ENCODE results near the gene COPB2. TPM values are rescaled to one million over a fixed set of nuclear protein-coding genes. Genes with fewer than 3 reads are reported as not detected.

Gene COPB2
- total RNA-seq, 1 experiment from 2014 or later = 95.8 TPM

- ATAC-seq = peak; percentile 62
- no peaks in the 10 kb centered on the region for H3K27me3 ChIP-seq (ENCODE audit: low read length)
- no peak overlapping the region for H3K4me2 ChIP-seq (ENCODE audit: low read length)
- BruUV-seq (replicated peaks) = no TSS peak
- no peak overlapping the region for H3K27ac ChIP-seq (ENCODE audit: low read length)
- no peaks in the 10 kb centered on the region for H3K36me3 ChIP-seq (ENCODE audit: low read depth, low read length)
- ChIA-PET CTCF (interaction anchor here (0.6 kb wide), 1 partner anchor 37 kb away, joined by 5 read pairs; no protein-coding TSS in a partner anchor), POLR2A (ENCODE audit: unreplicated experiment) (no interaction called here)
- H3K4me3 ChIP-seq (ENCODE audit: low read length) = no peak overlapping the region
- TF ChIP-seq EZH2 (IDR thresholded peaks at IDR 0.05; ENCODE audit: low read length, unreplicated experiment) = no peak
- TF ChIP-seq CTCF (conservative IDR thresholded peaks at IDR 0.05; ENCODE audit: low read depth, low read length) = peak; percentile 82
- no peak for TF ChIP-seq EZH2phosphoT487 (IDR thresholded peaks at IDR 0.05; ENCODE audit: borderline replicate concordance, low read length)
- no peaks in the 10 kb centered on the region for H4K20me1 ChIP-seq (ENCODE audit: low read length)
- intact Hi-C loops (cut with micrococcal nuclease) = loop anchor here (1.0 to 10.0 kb wide), 2 partner anchors 135 to 1437 kb away; no protein-coding TSS in a partner anchor
- H3K9ac ChIP-seq (ENCODE audit: low read length) = no peak overlapping the region
- no peaks in the 10 kb centered on the region for H3K4me1 ChIP-seq (ENCODE audit: insufficient read depth, low read length)
- no peaks in the 10 kb centered on the region for H3K9me3 ChIP-seq (ENCODE audit: low read length)
- H3K79me2 ChIP-seq (ENCODE audit: low read length) = no peaks in the 10 kb centered on the region
- peak; percentile 80 for DNase-seq
- H2AFZ ChIP-seq (ENCODE audit: low read length) = no peak overlapping the region
- no peaks in the 10 kb centered on the region for H3K9me2 ChIP-seq (replicated peaks; ENCODE audit: low read length)
- H3F3A ChIP-seq (ENCODE audit: low read length, unreplicated experiment) = no peaks in the 10 kb centered on the region
These were observed 38.0 kb upstream of the COPB2 start for GRCh38 chr3:139427283-139428060.

DNA sequence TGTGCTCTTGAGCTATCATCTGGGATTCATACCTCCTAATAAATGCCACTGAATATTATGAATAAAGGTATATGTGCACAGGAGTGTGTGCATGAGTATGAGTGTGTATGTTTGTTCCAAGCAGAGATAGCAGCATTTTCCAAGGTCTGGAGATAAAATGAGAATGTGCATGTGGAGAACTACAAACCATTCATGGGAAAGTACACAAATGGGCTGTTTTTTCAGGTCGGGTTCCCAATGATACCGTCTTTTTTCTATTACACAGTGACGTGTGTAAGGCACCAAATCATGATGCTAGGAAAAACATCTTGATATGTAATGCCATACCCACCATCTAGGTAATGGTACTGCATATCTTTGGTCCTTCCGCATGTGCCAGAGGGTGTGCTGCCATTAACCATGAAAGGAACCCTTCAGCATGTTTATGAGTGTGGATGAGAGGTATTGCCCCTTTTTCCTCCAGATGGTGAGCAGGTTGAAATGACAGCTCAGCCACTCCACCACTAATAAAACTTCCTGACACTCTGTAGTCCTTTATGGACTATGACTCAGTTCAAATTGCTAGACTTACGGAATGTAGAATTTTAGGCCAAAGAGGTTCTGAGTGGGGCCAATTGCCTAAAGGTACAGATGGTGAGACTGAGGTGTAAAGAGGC is 36.4 kb upstream of the COPB2 start:
- Histone ChIP-seq H3K9me2 (replicated peaks; ENCODE audit: low read length) (no peaks in the 10 kb centered on the region), H3K27ac (ENCODE audit: low read length) (no peak overlapping the region), H3K36me3 (ENCODE audit: low read depth, low read length) (no peaks in the 10 kb centered on the region), H3F3A (ENCODE audit: low read length, unreplicated experiment) (no peaks in the 10 kb centered on the region), H3K27me3 (ENCODE audit: low read length) (no peaks in the 10 kb centered on the region), H2AFZ (ENCODE audit: low read length) (no peak overlapping the region), H3K9ac (ENCODE audit: low read length) (no peak overlapping the region), H3K4me3 (ENCODE audit: low read length) (no peak overlapping the region), H3K79me2 (ENCODE audit: low read length) (no peaks in the 10 kb centered on the region), H3K9me3 (ENCODE audit: low read length) (no peaks in the 10 kb centered on the region), H3K4me2 (ENCODE audit: low read length) (no peak overlapping the region), H4K20me1 (ENCODE audit: low read length) (no peaks in the 10 kb centered on the region), H3K4me1 (ENCODE audit: insufficient read depth, low read length) (no peaks in the 10 kb centered on the region)
- no peak for TF ChIP-seq EZH2 (IDR thresholded peaks at IDR 0.05; ENCODE audit: low read length, unreplicated experiment)
- TF ChIP-seq CTCF (conservative IDR thresholded peaks at IDR 0.05; ENCODE audit: low read depth, low read length) = no peak
- TF ChIP-seq EZH2phosphoT487 (IDR thresholded peaks at IDR 0.05; ENCODE audit: borderline replicate concordance, low read length) = no peak
- DNase-seq (peak; percentile 4), ATAC-seq (no peak)
- no TSS peak for BruUV-seq (replicated peaks)
- intact Hi-C loops (cut with micrococcal nuclease) = loop anchor here (10.0 kb wide), 1 partner anchor 1439 kb away; no protein-coding TSS in a partner anchor
- CTCF ChIA-PET = no interaction called here
- POLR2A ChIA-PET (ENCODE audit: unreplicated experiment) = no interaction called here

- Histone ChIP-seq H3K4me3 (ENCODE audit: low read length) (no peak overlapping the region), H3K36me3 (ENCODE audit: low read depth, low read length) (no peaks in the 10 kb centered on the region), H4K20me1 (ENCODE audit: low read length) (no peaks in the 10 kb centered on the region), H3K79me2 (ENCODE audit: low read length) (no peaks in the 10 kb centered on the region), H3K9me2 (replicated peaks; ENCODE audit: low read length) (no peaks in the 10 kb centered on the region), H3K4me2 (ENCODE audit: low read length) (no peak overlapping the region), H3K4me1 (ENCODE audit: insufficient read depth, low read length) (no peaks in the 10 kb centered on the region), H3K27me3 (ENCODE audit: low read length) (no peaks in the 10 kb centered on the region), H3K9me3 (ENCODE audit: low read length) (no peaks in the 10 kb centered on the region), H2AFZ (ENCODE audit: low read length) (no peak overlapping the region), H3K9ac (ENCODE audit: low read length) (no peak overlapping the region), H3K27ac (ENCODE audit: low read length) (no peak overlapping the region), H3F3A (ENCODE audit: low read length, unreplicated experiment) (no peaks in the 10 kb centered on the region)
- ChIA-PET POLR2A (ENCODE audit: unreplicated experiment) (no interaction called here), CTCF (no interaction called here)
- intact Hi-C loops (cut with micrococcal nuclease) = loop anchor here (10.0 kb wide), 1 partner anchor 1442 kb away; no protein-coding TSS in a partner anchor
- TF ChIP-seq CTCF (conservative IDR thresholded peaks at IDR 0.05; ENCODE audit: low read depth, low read length) = no peak
- TF ChIP-seq EZH2 (IDR thresholded peaks at IDR 0.05; ENCODE audit: low read length, unreplicated experiment) = no peak
- TF ChIP-seq EZH2phosphoT487 (IDR thresholded peaks at IDR 0.05; ENCODE audit: borderline replicate concordance, low read length) = no peak
- ATAC-seq = no peak
- DNase-seq = no peak
- BruUV-seq (replicated peaks) = no TSS peak
These were observed 33.8 kb upstream of the COPB2 start for GRCh38 chr3:139423232-139423631.

Measured in PC-3 (cell line).